HEK293T (cell line): ENCODE data around the gene DLG4.
A peak's percentile ranks its signal among the peaks of the same experiment; 100 is the strongest.

Experiments used
- CTCF ChIA-PET: fragments of 350-600 bp; formaldehyde crosslinking; extraction: SDS; loops from one replicate; lab custom pipeline; 2021; ENCODE audit warnings: antibody characterized with exemption, inconsistent platforms; lab: Yijun Ruan, JAX
- POLR2A ChIA-PET: fragments of 350-600 bp; formaldehyde crosslinking; extraction: SDS; loops from one replicate; lab custom pipeline; 2020; ENCODE audit warnings: antibody characterized with exemption, inconsistent platforms; lab: Yijun Ruan, JAX
- DNase-seq: peaks from one replicate; pipeline ENCODE4 v3.0.0; 2012; ENCODE audit warnings: mixed read lengths; ENCODE audit errors: extremely low spot score
- ARNT ChIP-seq: fragments of 450-650 bp; IDR thresholded peaks from 2 replicates; pipeline ENCODE4 v1.6.1; 2017; ENCODE audit warnings: mild to moderate bottlenecking
- BHLHE40 ChIP-seq: fragments of 450-650 bp; IDR thresholded peaks from 2 replicates; pipeline ENCODE4 v1.6.1; 2016; ENCODE audit warnings: mild to moderate bottlenecking, moderate library complexity, borderline replicate concordance
- CTBP1 ChIP-seq: fragments of 450-650 bp; IDR thresholded peaks from 2 replicates; pipeline ENCODE4 v1.6.1; 2016; ENCODE audit warnings: borderline replicate concordance
- ELF4 ChIP-seq: fragments of 450-650 bp; IDR thresholded peaks from 2 replicates; pipeline ENCODE4 v1.6.1; 2017; ENCODE audit warnings: antibody characterized with exemption
- FOXA1 ChIP-seq: fragments of 450-650 bp; IDR thresholded peaks from 2 replicates; pipeline ENCODE4 v1.6.1; 2016; ENCODE audit warnings: mild to moderate bottlenecking
- FOXK2 ChIP-seq: fragments of 450-650 bp; IDR thresholded peaks from 2 replicates; pipeline ENCODE4 v1.6.1; 2016; ENCODE audit warnings: mild to moderate bottlenecking
- FOXM1 ChIP-seq: fragments of 450-650 bp; IDR thresholded peaks from 2 replicates; pipeline ENCODE4 v1.6.1; 2017; ENCODE audit warnings: mild to moderate bottlenecking, borderline replicate concordance
- HDGF ChIP-seq: fragments of 450-650 bp; IDR thresholded peaks from 2 replicates; pipeline ENCODE4 v1.6.1; 2017; ENCODE audit warnings: antibody characterized with exemption, borderline replicate concordance
- L3MBTL2 ChIP-seq: fragments of 450-650 bp; conservative IDR thresholded peaks from 2 replicates; pipeline ENCODE4 v1.6.1; 2016; ENCODE audit warnings: mild to moderate bottlenecking
- LEF1 ChIP-seq: fragments of 450-650 bp; IDR thresholded peaks from 2 replicates; pipeline ENCODE4 v1.6.1; 2017; ENCODE audit warnings: mild to moderate bottlenecking, borderline replicate concordance
- NFRKB ChIP-seq: fragments of 450-650 bp; IDR thresholded peaks from 2 replicates; pipeline ENCODE4 v1.6.1; 2016; ENCODE audit warnings: mild to moderate bottlenecking, moderate library complexity
- PKNOX1 ChIP-seq: fragments of 450-650 bp; IDR thresholded peaks from 2 replicates; pipeline ENCODE4 v1.6.1; 2016
- SP1 ChIP-seq: fragments of 450-650 bp; IDR thresholded peaks from 2 replicates; pipeline ENCODE4 v1.6.1; 2017
- SUZ12 ChIP-seq: fragments of 450-650 bp; IDR thresholded peaks from 2 replicates; pipeline ENCODE4 v1.6.1; 2016; ENCODE audit warnings: mild to moderate bottlenecking
- TARDBP ChIP-seq: fragments of 450-650 bp; IDR thresholded peaks from 2 replicates; pipeline ENCODE4 v1.6.1; 2016
- ZNF384 ChIP-seq: fragments of 450-650 bp; IDR thresholded peaks from 2 replicates; pipeline ENCODE4 v1.6.1; 2016

Gene DLG4

GRCh38 chr17:7241783-7242716 lies 22.4 kb upstream of the DLG4 start, which contains the start of gene GABARAP:
Gene GABARAP (minus strand): TSS chr17:7242449. CDS start chr17:7242330, 119 bp downstream.
- ChIA-PET POLR2A (interaction anchor here (0.7 to 9.7 kb wide), 12 partner anchors 8 to 88 kb away, joined by 3 to 166 read pairs (median 5); partner anchors contain the start of genes ACADVL, CTDNEP1, DLG4 and DVL2), CTCF (interaction anchor here (0.9 to 1.4 kb wide), 2 partner anchors 9 to 21 kb away, joined by 3 to 4 read pairs; partner anchors contain the start of gene CTDNEP1)
- TF ChIP-seq SP1 (no peak), FOXM1 (peak; percentile 85; the same call in 1 of the 2 replicates), SUZ12 (no peak), L3MBTL2 (peak; percentile 57)
- DNase-seq, result peak; percentile 66

GRCh38 chr17:7241090-7241733 lies 21.6 kb upstream of the DLG4 start:
- no peak for DNase-seq
- ChIA-PET POLR2A (interaction anchor here (0.7 to 9.7 kb wide), 9 partner anchors 9 to 89 kb away, joined by 3 to 166 read pairs (median 5); partner anchors contain the start of genes ACADVL, CTDNEP1, DLG4 and ELP5), CTCF (interaction anchor here (1.4 kb wide), 1 partner anchor 10 kb away, joined by 3 read pairs; the partner anchor contains the start of gene CTDNEP1)
- no peak for TF ChIP-seq HDGF
- no peak for TF ChIP-seq ELF4
- no peak for TF ChIP-seq FOXK2
- no peak for TF ChIP-seq NFRKB
- no peak for TF ChIP-seq ARNT
- no peak for TF ChIP-seq FOXM1
- no peak for TF ChIP-seq SP1
- TF ChIP-seq BHLHE40, result no peak
- no peak for TF ChIP-seq TARDBP
- no peak for TF ChIP-seq ZNF384

- DNase-seq, result no peak
- ChIA-PET POLR2A (interaction anchor here (6.3 to 9.7 kb wide), 2 partner anchors 10 to 19 kb away, joined by 52 to 166 read pairs; partner anchors contain the start of genes ACADVL, CTDNEP1, DLG4 and ELP5), CTCF (interaction anchor here (1.4 kb wide), 1 partner anchor 11 kb away, joined by 3 read pairs; the partner anchor contains the start of gene CTDNEP1)
- TF ChIP-seq ELF4 (no peak), SP1 (no peak), L3MBTL2 (no peak), SUZ12 (no peak), CTBP1 (no peak)
Observed at GRCh38 chr17:7240375-7240774, 20.7 kb upstream of the DLG4 start.

GRCh38 chr17:7239091-7240027 lies 19.7 kb upstream of the DLG4 start, which contains the start of gene PHF23:
Gene PHF23 (minus strand): TSS chr17:7239457. CDS start chr17:7239279, 178 bp downstream.
- POLR2A ChIA-PET, result interaction anchor here (0.7 to 9.7 kb wide), 5 partner anchors 11 to 90 kb away, joined by 4 to 166 read pairs (median 13); partner anchors contain the start of genes ACADVL, CTDNEP1, DLG4 and ELP5
- CTCF ChIA-PET, result no interaction called here
- TF ChIP-seq PKNOX1 (peak; percentile 72), ELF4 (peak; percentile 94), FOXM1 (no peak)
- peak; percentile 96 for DNase-seq

DNA sequence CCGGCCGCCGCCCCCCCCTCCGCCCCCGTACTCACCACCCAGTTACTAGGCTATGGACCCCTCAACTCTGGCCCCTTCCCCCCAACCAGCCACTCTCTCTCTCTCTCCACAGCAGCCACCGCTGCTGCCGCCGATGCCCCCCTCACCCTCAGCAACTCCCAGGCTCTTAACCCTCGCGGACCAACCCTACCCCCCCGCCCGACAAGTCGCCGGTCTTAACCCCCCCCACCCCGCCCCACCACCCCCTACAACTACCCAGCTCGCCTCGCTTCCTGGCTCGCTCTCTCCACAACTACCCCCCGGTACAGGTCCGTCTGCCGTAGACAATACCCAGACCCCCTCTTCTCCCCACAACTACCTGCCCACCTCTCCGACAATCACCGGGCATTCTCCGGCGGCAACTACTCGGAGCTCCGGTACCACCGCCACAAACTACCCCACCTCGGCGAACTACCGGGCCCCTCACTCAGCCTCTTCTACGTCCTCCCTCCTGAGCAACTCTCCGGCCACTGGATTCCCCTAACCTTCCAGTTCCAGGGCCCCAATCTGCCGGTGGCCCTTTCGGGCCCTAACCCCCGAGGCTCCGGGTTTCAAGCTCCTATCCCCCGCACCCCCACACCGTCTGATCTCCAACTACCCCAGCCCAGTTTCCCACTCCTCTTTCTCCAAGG lies 18.9 kb upstream of the DLG4 start:
- ChIA-PET CTCF (no interaction called here), POLR2A (interaction anchor here (1.2 to 9.7 kb wide), 4 partner anchors 12 to 91 kb away, joined by 5 to 166 read pairs (median 32); partner anchors contain the start of genes ACADVL, CTDNEP1, DLG4 and ELP5)
- TF ChIP-seq FOXM1 (no peak), ARNT (no peak), TARDBP (no peak), BHLHE40 (no peak), HDGF (no peak), SUZ12 (no peak), SP1 (no peak), PKNOX1 (no peak), CTBP1 (no peak), LEF1 (no peak), FOXA1 (no peak)

More for the DNA sequence above, 18.9 kb upstream of the DLG4 start:
- no peak for DNase-seq
